ENCODE data around the gene PGF. TPM values are rescaled to one million over a fixed set of nuclear protein-coding genes. Genes with fewer than 3 reads are reported as not detected.

Gene PGF
- total and polyA plus RNA-seq, 4 donors: 0.61 to 4.5 (median 1.8) TPM

GRCh38 chr14:74950795-74951442 is 4.5 kb downstream of the PGF start:
- H3K9ac ChIP-seq (ENCODE audit: low read depth in 1 of 2, low read length in 2 of 2): no peak overlapping the region
- no peaks in the 10 kb centered on the region for H3K36me3 ChIP-seq (ENCODE audit: control insufficient read depth in 4 of 4, insufficient read depth in 3 of 4, low read depth in 1 of 4, low read length in 3 of 4)
- no peak overlapping the region for H3K27ac ChIP-seq (ENCODE audit: low read depth in 1 of 2, low read length in 2 of 2)
- peaks cover 0 to 15% (median 6%) of the 10 kb centered on the region in 4 donors for H3K4me1 ChIP-seq (ENCODE audit: control insufficient read depth in 4 of 4, insufficient read depth in 4 of 4, low read length in 3 of 4)
- WGBS: 73% methylated on average over 9 of the region's 9 CpGs
- no peaks in the 10 kb centered on the region for H3K9me3 ChIP-seq (ENCODE audit: control insufficient read depth in 4 of 4, low read length in 3 of 4)
- no peaks in the 10 kb centered on the region for H3K27me3 ChIP-seq (ENCODE audit: control insufficient read depth in 4 of 4, insufficient read depth in 4 of 4, low read length in 3 of 4)
- DNase-seq (ENCODE audit: low spot score): no peak
- TF ChIP-seq ATF3 (IDR thresholded peaks at IDR 0.05) (no peak), RAD21 (IDR thresholded peaks at IDR 0.05) (no peak), GABPA (IDR thresholded peaks at IDR 0.05 in 1 of 2, conservative IDR thresholded peaks at IDR 0.05 in 1 of 2) (no peak)
- no peak overlapping the region for H3K4me3 ChIP-seq (ENCODE audit: low read depth in 1 of 3, low read length in 3 of 3)

- Histone ChIP-seq H3K9me3 (ENCODE audit: control insufficient read depth in 4 of 4, low read length in 3 of 4) (no peaks in the 10 kb centered on the region), H3K4me3 (ENCODE audit: low read depth in 1 of 3, low read length in 3 of 3) (no peak overlapping the region), H3K9ac (ENCODE audit: low read depth in 1 of 2, low read length in 2 of 2) (no peak overlapping the region), H3K4me1 (ENCODE audit: control insufficient read depth in 4 of 4, insufficient read depth in 4 of 4, low read length in 3 of 4) (peaks cover 0 to 11% (median 2%) of the 10 kb centered on the region in 4 donors), H3K36me3 (ENCODE audit: control insufficient read depth in 4 of 4, insufficient read depth in 3 of 4, low read depth in 1 of 4, low read length in 3 of 4) (no peaks in the 10 kb centered on the region), H3K27ac (ENCODE audit: low read depth in 1 of 2, low read length in 2 of 2) (peak overlapping the region in 1 of 2 donors; percentile 2), H3K27me3 (ENCODE audit: control insufficient read depth in 4 of 4, insufficient read depth in 4 of 4, low read length in 3 of 4) (no peaks in the 10 kb centered on the region)
- DNase-seq (ENCODE audit: low spot score): no peak
- TF ChIP-seq NR2F2 (IDR thresholded peaks at IDR 0.05): no peak
- TF ChIP-seq ZBTB33 (IDR thresholded peaks at IDR 0.05): no peak
- TF ChIP-seq HNF4G (IDR thresholded peaks at IDR 0.05): no peak
- TF ChIP-seq JUND (IDR thresholded peaks at IDR 0.05): no peak
- no peak for TF ChIP-seq SP1 (IDR thresholded peaks at IDR 0.05)
- TF ChIP-seq YY1 (IDR thresholded peaks at IDR 0.05): no peak
- TF ChIP-seq HNF4A (conservative IDR thresholded peaks at IDR 0.05): no peak
- 81% methylated on average over 17 of the region's 17 CpGs for WGBS
These were observed 5.4 kb downstream of the PGF start for GRCh38 chr14:74949859-74950573.

- H3K4me3 ChIP-seq (ENCODE audit: low read depth in 1 of 3, low read length in 3 of 3): no peak overlapping the region
- no peaks in the 10 kb centered on the region for H3K36me3 ChIP-seq (ENCODE audit: control insufficient read depth in 4 of 4, insufficient read depth in 3 of 4, low read depth in 1 of 4, low read length in 3 of 4)
- no peaks in the 10 kb centered on the region for H3K27me3 ChIP-seq (ENCODE audit: control insufficient read depth in 4 of 4, insufficient read depth in 4 of 4, low read length in 3 of 4)
- WGBS: 89% methylated on average over 16 of the region's 16 CpGs
- no peaks in the 10 kb centered on the region for H3K9me3 ChIP-seq (ENCODE audit: control insufficient read depth in 4 of 4, low read length in 3 of 4)
- no peak overlapping the region for H3K9ac ChIP-seq (ENCODE audit: low read depth in 1 of 2, low read length in 2 of 2)
- no peak for DNase-seq (ENCODE audit: low spot score)
- H3K27ac ChIP-seq (ENCODE audit: low read depth in 1 of 2, low read length in 2 of 2): no peak overlapping the region
- TF ChIP-seq FOXA1 (IDR thresholded peaks at IDR 0.05) (no peak), CTCF (IDR thresholded peaks at IDR 0.05; ENCODE audit: low read depth, low read length, missing input control) (no peak), SP1 (IDR thresholded peaks at IDR 0.05) (no peak), JUND (IDR thresholded peaks at IDR 0.05) (no peak), MAX (IDR thresholded peaks at IDR 0.05) (no peak)
- peaks cover 0 to 6% (median 2%) of the 10 kb centered on the region in 4 donors for H3K4me1 ChIP-seq (ENCODE audit: control insufficient read depth in 4 of 4, insufficient read depth in 4 of 4, low read length in 3 of 4)
These were observed 6.2 kb downstream of the PGF start for GRCh38 chr14:74949191-74949601.

Data from liver (tissue), 9 donors.